Ishikawa (cell line): ENCODE results near the gene MEIS1.

ENCODE experiments used
- CEBPB ChIP-seq: IDR thresholded peaks from 2 replicates; pipeline ENCODE4 v1.6.1; 2012
- CREB1 ChIP-seq: IDR thresholded peaks from 2 replicates; pipeline ENCODE4 v1.6.1; 2012; ENCODE audit warnings: low read depth
- EGR1 ChIP-seq: IDR thresholded peaks from 2 replicates; pipeline ENCODE4 v1.6.1; 2012
- EP300 ChIP-seq: IDR thresholded peaks from 2 replicates; pipeline ENCODE4 v1.6.1; 2012; ENCODE audit warnings: borderline replicate concordance
- MAX ChIP-seq: IDR thresholded peaks from 2 replicates; pipeline ENCODE4 v1.6.1; 2012
- RAD21 ChIP-seq: IDR thresholded peaks from 2 replicates; pipeline ENCODE4 v1.6.1; 2012; ENCODE audit warnings: low read depth
- REST ChIP-seq: IDR thresholded peaks from 2 replicates; pipeline ENCODE4 v1.6.1; 2012; ENCODE audit warnings: low read depth, mild to moderate bottlenecking
- TAF1 ChIP-seq: IDR thresholded peaks from 2 replicates; pipeline ENCODE4 v1.6.1; 2012; ENCODE audit warnings: low read depth, mild to moderate bottlenecking
- USF1 ChIP-seq: IDR thresholded peaks from 2 replicates; pipeline ENCODE4 v1.6.1; 2012
- YY1 ChIP-seq: IDR thresholded peaks from 2 replicates; pipeline ENCODE4 v1.6.1; 2012; ENCODE audit warnings: low read depth
- ZBTB7A ChIP-seq: IDR thresholded peaks from 2 replicates; pipeline ENCODE4 v1.6.1; 2012; ENCODE audit warnings: low read depth

- no peak for TF ChIP-seq CEBPB
- TF ChIP-seq TAF1, result no peak
- no peak for TF ChIP-seq EP300
- no peak for TF ChIP-seq REST
- TF ChIP-seq EGR1, result no peak
- no peak for TF ChIP-seq USF1
- TF ChIP-seq RAD21, result no peak
- no peak for TF ChIP-seq ZBTB7A
- TF ChIP-seq CREB1, result no peak
- TF ChIP-seq MAX, result no peak
- no peak for TF ChIP-seq YY1
Observed at GRCh38 chr2:66429693-66430504, 5.0 kb upstream of the MEIS1 start.
